ENCODE measurements around the gene SIT1. TPM values are rescaled to one million over a fixed set of nuclear protein-coding genes. Genes with fewer than 3 reads are reported as not detected.
"Not testable (repeated sequence)": the region's sequence is repeated elsewhere in the genome, so short reads cannot be mapped to it uniquely, and the experiment has no call there.

Gene SIT1
- total and polyA plus RNA-seq, 2 experiments from 2014 or later: 13.2 to 14.7 TPM

- H3K36me3 Mint-ChIP-seq (ENCODE audit: low read depth); H3K36me3 ChIP-seq (ENCODE audit: insufficient read depth); H3K4me2 ChIP-seq; H3K79me2 ChIP-seq (replicated peaks; ENCODE audit: insufficient read depth); H3K4me1 ChIP-seq (ENCODE audit: insufficient read depth); H4K20me1 ChIP-seq (replicated peaks; ENCODE audit: insufficient read depth); H3K4me3 Mint-ChIP-seq; H2AFZ ChIP-seq; H3K27ac ChIP-seq (ENCODE audit: low read depth); H3K4me3 ChIP-seq; H3K9me2 ChIP-seq (ENCODE audit: insufficient read depth); DNase-seq (ENCODE audit: low spot score); H3K9me3 Mint-ChIP-seq; H3K27ac Mint-ChIP-seq; ATAC-seq: not testable (repeated sequence)
- Histone ChIP-seq H3F3A (replicated peaks; ENCODE audit: low read depth) (peaks cover 10% of the 10 kb centered on the region), H3K27me3 (ENCODE audit: insufficient read depth) (peaks cover 16% of the 10 kb centered on the region)
- peaks cover 12% of the 10 kb centered on the region for H3K27me3 Mint-ChIP-seq (ENCODE audit: insufficient read depth, low read depth, poor library complexity)
- peaks cover 11% of the 10 kb centered on the region for H3K4me1 Mint-ChIP-seq
Measured at GRCh38 chr9:35612066-35612465, 38.7 kb downstream of the SIT1 start.

- Histone ChIP-seq H3K36me3 (ENCODE audit: insufficient read depth) (no peaks in the 10 kb centered on the region), H3K4me3 (no peak overlapping the region), H3K79me2 (replicated peaks; ENCODE audit: insufficient read depth) (peaks cover 2% of the 10 kb centered on the region; the same call in 1 of the 2 replicates), H3K27ac (ENCODE audit: low read depth) (no peak overlapping the region), H2AFZ (no peak overlapping the region), H3K27me3 (ENCODE audit: insufficient read depth) (peaks cover 12% of the 10 kb centered on the region), H3K4me1 (ENCODE audit: insufficient read depth) (peaks cover 8% of the 10 kb centered on the region), H4K20me1 (replicated peaks; ENCODE audit: insufficient read depth) (no peaks in the 10 kb centered on the region; the same call in none of the 2 replicates), H3F3A (replicated peaks; ENCODE audit: low read depth) (peaks cover 7% of the 10 kb centered on the region), H3K4me2 (no peak overlapping the region), H3K9me2 (ENCODE audit: insufficient read depth) (no peaks in the 10 kb centered on the region)
- Mint-ChIP-seq H3K4me3 (no peak overlapping the region), H3K27ac (no peak overlapping the region), H3K4me1 (peaks cover 6% of the 10 kb centered on the region), H3K27me3 (ENCODE audit: insufficient read depth, low read depth, poor library complexity) (peaks cover 7% of the 10 kb centered on the region), H3K9me3 (no peaks in the 10 kb centered on the region), H3K36me3 (ENCODE audit: low read depth) (peaks cover 10% of the 10 kb centered on the region)
- ATAC-seq: peak; percentile 87
- peak; percentile 80 for DNase-seq (ENCODE audit: low spot score)
- TF ChIP-seq CTCF (conservative IDR thresholded peaks at IDR 0.05; ENCODE audit: low read depth in 2 of 2): peak; percentile 73 to 82
- TF ChIP-seq JUNB (IDR thresholded peaks at IDR 0.05; ENCODE audit: unreplicated experiment): no peak
Measured at GRCh38 chr9:35611230-35611797, 39.4 kb downstream of the SIT1 start.

GRCh38 chr9:35609820-35610163 is 40.9 kb downstream of the SIT1 start:
- Mint-ChIP-seq H3K27ac (no peak overlapping the region), H3K27me3 (ENCODE audit: insufficient read depth, low read depth, poor library complexity) (peaks cover under 1% of the 10 kb centered on the region), H3K4me3 (no peak overlapping the region), H3K36me3 (ENCODE audit: low read depth) (peaks cover 10% of the 10 kb centered on the region), H3K4me1 (no peaks in the 10 kb centered on the region; the same call in 2 of the 3 replicates), H3K9me3 (no peaks in the 10 kb centered on the region)
- no peak for DNase-seq (ENCODE audit: low spot score)
- Histone ChIP-seq H3K36me3 (ENCODE audit: insufficient read depth) (no peaks in the 10 kb centered on the region), H3K4me3 (no peak overlapping the region), H3K4me1 (ENCODE audit: insufficient read depth) (peaks cover 6% of the 10 kb centered on the region), H3K4me2 (no peak overlapping the region), H3K9me2 (ENCODE audit: insufficient read depth) (no peaks in the 10 kb centered on the region), H3K27ac (ENCODE audit: low read depth) (no peak overlapping the region), H3K27me3 (ENCODE audit: insufficient read depth) (no peaks in the 10 kb centered on the region), H4K20me1 (replicated peaks; ENCODE audit: insufficient read depth) (no peaks in the 10 kb centered on the region; the same call in none of the 2 replicates), H3F3A (replicated peaks; ENCODE audit: low read depth) (peaks cover 1% of the 10 kb centered on the region; the same call in 1 of the 2 replicates), H3K79me2 (replicated peaks; ENCODE audit: insufficient read depth) (peaks cover 4% of the 10 kb centered on the region; the same call in 1 of the 2 replicates), H2AFZ (no peak overlapping the region)
- TF ChIP-seq EZH2phosphoT487 (IDR thresholded peaks at IDR 0.05; ENCODE audit: unreplicated experiment): no peak
- no peak for TF ChIP-seq REST (IDR thresholded peaks at IDR 0.05; ENCODE audit: unreplicated experiment)
- no peak for TF ChIP-seq POLR2AphosphoS5 (IDR thresholded peaks at IDR 0.05; ENCODE audit: low read depth)
- no peak for TF ChIP-seq ZNF114 (CRISPR knock-in tag; IDR thresholded peaks at IDR 0.05)
- TF ChIP-seq CREB1 (CRISPR knock-in tag; IDR thresholded peaks at IDR 0.05; ENCODE audit: low read depth): no peak
- no peak for ATAC-seq

Data from GM23338 (cell line).